Hepatocyte (in vitro differentiated cells): Measurements from ENCODE around the gene TMEM131.

Experiments
- EZH2 ChIP-seq: fragments of 200-600 bp; sonication (generic); IDR thresholded peaks from 2 replicates; pipeline ENCODE4 v1.6.1; 2016; ENCODE audit warnings: antibody characterized with exemption, mild to moderate bottlenecking, borderline replicate concordance
- EZH2phosphoT487 ChIP-seq: fragments of 200-600 bp; sonication (generic); IDR thresholded peaks from one replicate; pipeline ENCODE4 v1.6.1; 2018; ENCODE audit warnings: antibody characterized with exemption, mild to moderate bottlenecking, low read depth, moderate library complexity; ENCODE audit not compliant: unreplicated experiment, severe bottlenecking
- TF ChIP-seq, protein P1 (sequence below): fragments of 200-600 bp; sonication (generic); IDR thresholded peaks from 2 replicates; pipeline ENCODE4 v1.5.1; 2016; ENCODE audit warnings: antibody characterized with exemption, mild to moderate bottlenecking; ENCODE audit not compliant: poor library complexity

DNA sequence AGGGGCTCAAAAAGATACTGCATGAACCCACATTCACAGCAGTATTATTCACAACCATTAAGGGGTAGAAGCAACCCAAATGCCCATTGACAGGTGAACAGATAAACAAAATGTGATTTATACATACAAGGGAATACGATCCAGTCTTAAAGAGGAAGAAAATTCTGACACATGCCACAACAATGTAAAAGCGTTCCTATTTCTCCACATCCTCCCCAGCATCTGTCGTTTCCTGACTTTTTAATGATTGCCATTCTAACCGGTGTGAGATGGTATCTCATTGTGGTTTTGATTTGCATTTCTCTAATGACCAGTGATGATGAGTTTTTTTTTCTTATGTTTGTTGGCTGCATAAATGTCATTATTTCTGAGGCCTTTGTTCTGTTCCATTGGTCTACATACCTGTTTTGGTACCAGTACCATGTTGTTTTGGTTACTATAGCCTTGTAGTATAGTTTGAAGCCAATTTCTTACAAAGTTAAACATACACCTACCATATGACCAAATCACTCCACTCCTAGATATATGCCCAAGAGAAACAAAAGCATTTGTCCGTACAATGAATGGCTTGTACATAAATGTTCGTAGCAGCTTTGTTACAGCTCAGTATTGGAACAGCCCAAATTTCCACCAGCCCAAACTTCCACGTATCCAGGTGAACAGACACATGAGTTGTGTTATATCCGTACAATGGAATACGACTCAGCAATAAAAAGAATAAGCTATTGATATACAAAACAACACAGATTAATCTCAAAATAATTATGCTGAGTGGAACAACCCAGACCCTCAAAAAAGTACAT is 85.1 kb downstream of the TMEM131 start:
- TF ChIP-seq, protein P1, sequence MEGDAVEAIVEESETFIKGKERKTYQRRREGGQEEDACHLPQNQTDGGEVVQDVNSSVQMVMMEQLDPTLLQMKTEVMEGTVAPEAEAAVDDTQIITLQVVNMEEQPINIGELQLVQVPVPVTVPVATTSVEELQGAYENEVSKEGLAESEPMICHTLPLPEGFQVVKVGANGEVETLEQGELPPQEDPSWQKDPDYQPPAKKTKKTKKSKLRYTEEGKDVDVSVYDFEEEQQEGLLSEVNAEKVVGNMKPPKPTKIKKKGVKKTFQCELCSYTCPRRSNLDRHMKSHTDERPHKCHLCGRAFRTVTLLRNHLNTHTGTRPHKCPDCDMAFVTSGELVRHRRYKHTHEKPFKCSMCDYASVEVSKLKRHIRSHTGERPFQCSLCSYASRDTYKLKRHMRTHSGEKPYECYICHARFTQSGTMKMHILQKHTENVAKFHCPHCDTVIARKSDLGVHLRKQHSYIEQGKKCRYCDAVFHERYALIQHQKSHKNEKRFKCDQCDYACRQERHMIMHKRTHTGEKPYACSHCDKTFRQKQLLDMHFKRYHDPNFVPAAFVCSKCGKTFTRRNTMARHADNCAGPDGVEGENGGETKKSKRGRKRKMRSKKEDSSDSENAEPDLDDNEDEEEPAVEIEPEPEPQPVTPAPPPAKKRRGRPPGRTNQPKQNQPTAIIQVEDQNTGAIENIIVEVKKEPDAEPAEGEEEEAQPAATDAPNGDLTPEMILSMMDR, result no peak
- no peak for TF ChIP-seq EZH2phosphoT487
- TF ChIP-seq EZH2, result no peak
